Measurements from ENCODE around the gene PABPC1L2A. TPM values are rescaled to one million over a fixed set of nuclear protein-coding genes. Genes with fewer than 3 reads are reported as not detected.
A peak's percentile ranks its signal among the peaks of the same experiment; 100 is the strongest.
"Not testable (repeated sequence)": the region's sequence is repeated elsewhere in the genome, so short reads cannot be mapped to it uniquely, and the experiment has no call there.

Gene PABPC1L2A
- polyA plus RNA-seq, result under 1 TPM in 1 of 4 donors, not detected in 3; 0.15 TPM
- long read RNA-seq, donor 1, result 0 reads
- long read RNA-seq, donor 2, result 0 reads
- long read RNA-seq, donor 3, result 0 reads
- long read RNA-seq, donor 4, result 0 reads
- long read RNA-seq, donor 5, result 0 reads
- long read RNA-seq, donor 6, result 0 reads
- long read RNA-seq, donor 7, result 0 reads
- long read RNA-seq, donor 8, result 0 reads
- long read RNA-seq, donor 9, result 0 reads
- long read RNA-seq, donor 10, result 0 reads

DNA sequence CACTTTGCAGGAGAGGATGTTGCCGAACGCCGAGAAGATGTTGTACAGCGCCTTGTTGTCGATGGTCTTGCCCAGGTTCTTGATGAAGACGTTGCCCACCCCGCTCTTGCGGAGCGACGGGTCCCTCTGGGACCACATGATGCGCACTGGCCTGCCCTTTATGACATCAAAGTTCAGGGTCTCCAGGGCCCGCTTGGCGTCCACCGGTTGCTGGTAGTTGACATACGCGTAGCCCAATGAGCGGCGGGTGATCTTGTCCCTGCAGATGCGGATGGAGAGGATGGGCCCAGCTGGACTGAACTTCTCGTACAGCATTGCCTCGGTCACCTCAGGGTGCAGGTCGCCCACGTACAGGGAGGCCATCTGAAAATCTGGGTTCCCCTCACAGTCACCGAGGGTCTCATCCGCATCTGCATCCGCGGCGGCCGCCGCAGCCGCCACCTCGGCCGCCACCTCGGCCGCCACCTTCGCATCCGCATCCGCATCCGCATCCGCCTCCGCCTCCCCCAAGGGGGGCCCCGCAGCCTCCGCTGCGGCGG lies at the start of gene PABPC1L2A:
PABPC1L2A (minus strand) TSS at position 489 of the 539 bp plus-strand sequence; CDS start at position 363, 126 bp downstream.
- not testable (repeated sequence) for DNase-seq; H3K27me3 ChIP-seq (ENCODE audit: control insufficient read depth in 3 of 3, insufficient read depth in 3 of 3, low read length in 3 of 3); H3K4me3 ChIP-seq (ENCODE audit: low read depth in 1 of 3, low read length in 3 of 3); H3K4me1 ChIP-seq (ENCODE audit: control insufficient read depth in 3 of 3, insufficient read depth in 2 of 3, low read depth in 1 of 3, low read length in 2 of 3); H3K36me3 ChIP-seq (ENCODE audit: control insufficient read depth in 3 of 3, insufficient read depth in 2 of 3, low read depth in 1 of 3, low read length in 3 of 3); FAIRE-seq; H3K9me3 ChIP-seq (ENCODE audit: control insufficient read depth in 2 of 2, insufficient read depth in 1 of 2, low read depth in 1 of 2, low read length in 1 of 2); H3K27ac ChIP-seq (ENCODE audit: low read depth in 1 of 3, low read length in 2 of 3)
- WGBS, 3 donors, result 3 to 75% methylated on average over 13 to 22 of the region's 45 CpGs; no CpG with 5 or more reads in 1 of the 3 donors

DNA sequence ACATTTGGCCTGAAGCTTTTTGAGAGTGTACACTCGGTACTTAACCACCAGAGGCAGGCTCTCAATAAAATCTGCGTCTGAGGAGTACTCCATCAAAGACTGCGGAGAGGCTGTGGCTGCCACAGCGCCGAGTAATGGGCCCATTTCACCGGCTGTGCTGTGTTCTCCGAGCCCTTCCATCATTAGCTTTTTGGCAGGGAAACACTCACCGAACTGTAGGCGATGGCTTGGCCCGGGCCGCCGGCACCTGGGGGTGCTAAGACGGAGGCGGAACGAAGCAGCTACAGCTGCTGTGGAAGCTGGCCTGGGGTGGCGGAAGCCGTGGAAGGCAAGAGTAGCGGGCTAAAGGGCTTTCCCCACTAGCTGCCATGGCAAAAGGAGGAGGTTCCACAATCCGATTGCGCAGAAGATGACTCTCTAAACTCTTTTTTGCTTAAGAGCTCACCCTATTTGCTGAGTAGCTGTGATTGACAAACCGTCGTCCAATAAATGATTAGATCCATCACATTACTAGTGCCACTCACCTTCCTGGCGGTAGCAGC lies 48.5 kb upstream of the PABPC1L2A start:
- Histone ChIP-seq H3K4me1 (ENCODE audit: control insufficient read depth in 3 of 3, insufficient read depth in 2 of 3, low read depth in 1 of 3, low read length in 2 of 3) (no peaks in the 10 kb centered on the region), H3K27me3 (ENCODE audit: control insufficient read depth in 3 of 3, insufficient read depth in 3 of 3, low read length in 3 of 3) (no peaks in the 10 kb centered on the region), H3K4me3 (ENCODE audit: low read depth in 1 of 3, low read length in 3 of 3) (no peak overlapping the region), H3K27ac (ENCODE audit: low read depth in 1 of 3, low read length in 2 of 3) (no peak overlapping the region), H3K36me3 (ENCODE audit: control insufficient read depth in 3 of 3, insufficient read depth in 2 of 3, low read depth in 1 of 3, low read length in 3 of 3) (no peaks in the 10 kb centered on the region), H3K9me3 (ENCODE audit: control insufficient read depth in 2 of 2, insufficient read depth in 1 of 2, low read depth in 1 of 2, low read length in 1 of 2) (no peaks in the 10 kb centered on the region)
- DNase-seq (no peak), FAIRE-seq (no peak)
- 33 to 62% (median 51%) methylated on average over 18 to 23 of the region's 23 CpGs for WGBS, 3 donors

DNA sequence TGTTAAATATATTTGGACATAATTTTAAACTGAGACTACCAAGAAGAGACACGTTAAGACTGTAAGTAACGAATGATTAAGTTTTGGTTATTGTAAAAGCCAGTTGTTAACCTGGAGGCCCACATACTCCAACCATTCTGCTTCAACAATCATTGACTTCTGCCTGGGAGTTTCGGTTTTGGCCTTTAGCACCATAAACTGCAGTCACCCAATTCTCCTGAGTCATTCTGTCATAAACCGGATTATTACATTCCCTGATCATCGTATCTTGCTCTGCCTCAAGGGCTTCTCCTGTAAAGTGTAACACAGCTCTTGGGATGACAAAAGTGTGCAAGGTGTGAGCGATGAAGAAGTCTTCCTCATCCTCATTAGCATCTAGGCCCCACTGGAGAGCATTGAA lies 46.9 kb upstream of the PABPC1L2A start:
- H3K27ac ChIP-seq (ENCODE audit: low read depth in 1 of 3, low read length in 2 of 3), result no peak overlapping the region
- H3K4me3 ChIP-seq (ENCODE audit: low read depth in 1 of 3, low read length in 3 of 3), result no peak overlapping the region
- H3K27me3 ChIP-seq (ENCODE audit: control insufficient read depth in 3 of 3, insufficient read depth in 3 of 3, low read length in 3 of 3), result no peaks in the 10 kb centered on the region
- WGBS, 3 donors, result 45 to 75% (median 51%) methylated on average over 6 of the region's 6 CpGs
- H3K4me1 ChIP-seq (ENCODE audit: control insufficient read depth in 3 of 3, insufficient read depth in 2 of 3, low read depth in 1 of 3, low read length in 2 of 3), result no peaks in the 10 kb centered on the region
- no peaks in the 10 kb centered on the region for H3K36me3 ChIP-seq (ENCODE audit: control insufficient read depth in 3 of 3, insufficient read depth in 2 of 3, low read depth in 1 of 3, low read length in 3 of 3)
- DNase-seq (peak in 1 of 2 donors; percentile 35), FAIRE-seq (no peak)
- no peaks in the 10 kb centered on the region for H3K9me3 ChIP-seq (ENCODE audit: control insufficient read depth in 2 of 2, insufficient read depth in 1 of 2, low read depth in 1 of 2, low read length in 1 of 2)

DNA sequence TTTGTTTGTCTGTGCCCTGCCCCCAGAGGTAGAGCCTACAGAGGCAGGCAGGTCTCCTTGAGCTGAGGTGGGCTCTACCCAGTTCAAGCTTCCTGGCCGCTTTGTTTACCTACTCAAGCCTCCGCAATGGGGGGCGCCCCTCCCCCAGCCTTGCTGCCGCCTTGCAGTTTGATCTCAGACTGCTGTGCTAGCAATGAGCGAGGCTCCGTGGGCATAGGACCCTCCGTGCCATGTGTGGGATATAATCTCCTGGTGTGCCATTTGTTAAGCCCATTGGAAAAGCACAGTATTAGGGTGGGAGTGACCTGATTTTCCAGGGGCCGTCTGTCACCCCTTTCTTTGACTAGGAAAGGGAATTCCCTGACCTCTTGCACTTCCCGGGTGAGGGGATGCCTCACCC lies 20.2 kb upstream of the PABPC1L2A start:
- DNase-seq; H3K4me1 ChIP-seq (ENCODE audit: control insufficient read depth in 3 of 3, insufficient read depth in 2 of 3, low read depth in 1 of 3, low read length in 2 of 3); H3K27me3 ChIP-seq (ENCODE audit: control insufficient read depth in 3 of 3, insufficient read depth in 3 of 3, low read length in 3 of 3); H3K27ac ChIP-seq (ENCODE audit: low read depth in 1 of 3, low read length in 2 of 3); FAIRE-seq; H3K36me3 ChIP-seq (ENCODE audit: control insufficient read depth in 3 of 3, insufficient read depth in 2 of 3, low read depth in 1 of 3, low read length in 3 of 3); H3K9me3 ChIP-seq (ENCODE audit: control insufficient read depth in 2 of 2, insufficient read depth in 1 of 2, low read depth in 1 of 2, low read length in 1 of 2); H3K4me3 ChIP-seq (ENCODE audit: low read depth in 1 of 3, low read length in 3 of 3): not testable (repeated sequence)
- WGBS, 3 donors, result 83 to 92% (median 90%) methylated on average over 8 to 9 of the region's 9 CpGs

DNA sequence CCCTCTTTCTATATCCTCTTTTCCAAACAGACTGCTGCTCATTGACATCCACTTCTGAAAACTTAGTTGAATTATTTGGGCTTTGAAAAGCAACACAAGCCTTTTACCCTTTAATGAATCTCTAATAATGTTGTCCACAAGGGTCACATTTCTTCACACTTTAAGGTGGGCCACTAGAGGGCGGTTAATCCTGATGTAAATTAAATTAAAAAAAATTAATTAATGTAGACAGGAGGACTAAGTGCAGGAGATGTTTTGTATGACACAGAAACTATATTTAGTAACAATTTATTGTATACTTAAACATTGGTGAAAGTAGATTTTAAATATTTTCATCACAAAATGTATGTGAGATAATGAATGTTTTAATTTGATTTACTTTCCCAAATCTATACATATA lies 7.5 kb upstream of the PABPC1L2A start:
- H3K4me3 ChIP-seq (ENCODE audit: low read depth in 1 of 3, low read length in 3 of 3); H3K9me3 ChIP-seq (ENCODE audit: control insufficient read depth in 2 of 2, insufficient read depth in 1 of 2, low read depth in 1 of 2, low read length in 1 of 2); DNase-seq; H3K27me3 ChIP-seq (ENCODE audit: control insufficient read depth in 3 of 3, insufficient read depth in 3 of 3, low read length in 3 of 3); H3K4me1 ChIP-seq (ENCODE audit: control insufficient read depth in 3 of 3, insufficient read depth in 2 of 3, low read depth in 1 of 3, low read length in 2 of 3); H3K27ac ChIP-seq (ENCODE audit: low read depth in 1 of 3, low read length in 2 of 3); H3K36me3 ChIP-seq (ENCODE audit: control insufficient read depth in 3 of 3, insufficient read depth in 2 of 3, low read depth in 1 of 3, low read length in 3 of 3); FAIRE-seq: not testable (repeated sequence)
- 10 to 39% (median 13%) methylated on average over 1 of the region's 1 CpG for WGBS, 3 donors

DNA sequence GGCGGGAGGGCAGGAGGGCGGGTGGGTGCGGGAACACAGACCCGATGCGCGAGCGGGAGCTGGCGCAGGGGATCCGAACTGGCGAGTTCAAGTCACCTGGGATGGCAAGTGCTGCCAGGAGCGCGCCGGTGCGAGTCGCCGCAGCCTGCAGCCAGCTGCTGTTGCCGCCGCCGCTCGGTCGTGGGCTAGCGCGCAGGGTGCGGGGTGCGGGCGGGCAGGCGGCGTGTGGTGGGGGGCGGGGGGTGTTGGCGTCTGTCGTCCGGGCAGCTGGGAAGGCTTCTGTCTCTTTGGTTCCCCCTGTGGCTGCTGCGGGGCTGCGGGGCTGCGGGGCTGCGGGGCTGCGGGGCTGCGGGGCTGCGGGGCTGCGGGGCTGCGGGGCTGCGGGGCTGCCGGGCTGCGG lies 572 bp upstream of the PABPC1L2A start:
- H3K4me1 ChIP-seq (ENCODE audit: control insufficient read depth in 3 of 3, insufficient read depth in 2 of 3, low read depth in 1 of 3, low read length in 2 of 3); DNase-seq; H3K27me3 ChIP-seq (ENCODE audit: control insufficient read depth in 3 of 3, insufficient read depth in 3 of 3, low read length in 3 of 3); H3K36me3 ChIP-seq (ENCODE audit: control insufficient read depth in 3 of 3, insufficient read depth in 2 of 3, low read depth in 1 of 3, low read length in 3 of 3); H3K4me3 ChIP-seq (ENCODE audit: low read depth in 1 of 3, low read length in 3 of 3); H3K9me3 ChIP-seq (ENCODE audit: control insufficient read depth in 2 of 2, insufficient read depth in 1 of 2, low read depth in 1 of 2, low read length in 1 of 2); H3K27ac ChIP-seq (ENCODE audit: low read depth in 1 of 3, low read length in 2 of 3); FAIRE-seq: not testable (repeated sequence)
- no CpG with 5 or more reads among the region's 44 CpGs for WGBS, 3 donors

DNA sequence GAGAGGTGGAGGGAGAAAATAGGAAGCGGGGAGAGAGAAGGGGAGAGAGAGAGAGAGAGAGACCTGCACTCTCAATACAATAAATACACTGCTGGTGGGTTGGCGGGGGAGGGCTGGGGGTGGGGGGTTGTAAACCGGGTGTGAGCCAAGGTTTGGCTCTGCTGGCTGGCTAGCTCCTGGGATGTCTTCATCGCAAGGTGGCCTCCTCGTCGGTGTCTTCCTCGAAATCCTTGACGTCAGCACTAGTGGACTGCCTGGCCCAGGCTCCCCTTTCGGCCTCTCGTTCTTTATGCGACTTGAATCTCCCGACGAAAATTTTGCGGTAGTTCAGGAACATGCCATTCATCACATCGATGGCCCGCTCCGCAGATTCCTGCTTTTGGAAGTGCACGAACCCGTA lies 715 bp downstream of the PABPC1L2A start:
- no CpG with 5 or more reads among the region's 19 CpGs for WGBS, 3 donors
- not testable (repeated sequence) for FAIRE-seq

GRCh38 chrX:73076838-73077237 lies 2.5 kb downstream of the PABPC1L2A start:
- Histone ChIP-seq H3K9me3 (ENCODE audit: control insufficient read depth in 2 of 2, insufficient read depth in 1 of 2, low read depth in 1 of 2, low read length in 1 of 2) (no peaks in the 10 kb centered on the region), H3K27me3 (ENCODE audit: control insufficient read depth in 3 of 3, insufficient read depth in 3 of 3, low read length in 3 of 3) (peaks cover 0 to 2% (median 0%) of the 10 kb centered on the region in 3 donors), H3K36me3 (ENCODE audit: control insufficient read depth in 3 of 3, insufficient read depth in 2 of 3, low read depth in 1 of 3, low read length in 3 of 3) (no peaks in the 10 kb centered on the region), H3K4me1 (ENCODE audit: control insufficient read depth in 3 of 3, insufficient read depth in 2 of 3, low read depth in 1 of 3, low read length in 2 of 3) (no peaks in the 10 kb centered on the region), H3K27ac (ENCODE audit: low read depth in 1 of 3, low read length in 2 of 3) (no peak overlapping the region), H3K4me3 (ENCODE audit: low read depth in 1 of 3, low read length in 3 of 3) (no peak overlapping the region)
- DNase-seq (no peak), FAIRE-seq (no peak)
- WGBS, 3 donors, result 20 to 30% (median 28%) methylated on average over 2 of the region's 2 CpGs

More for the DNA sequence above, 715 bp downstream of the PABPC1L2A start:
- not testable (repeated sequence) for H3K27ac ChIP-seq (ENCODE audit: low read depth in 1 of 3, low read length in 2 of 3); H3K4me3 ChIP-seq (ENCODE audit: low read depth in 1 of 3, low read length in 3 of 3); H3K9me3 ChIP-seq (ENCODE audit: control insufficient read depth in 2 of 2, insufficient read depth in 1 of 2, low read depth in 1 of 2, low read length in 1 of 2); H3K36me3 ChIP-seq (ENCODE audit: control insufficient read depth in 3 of 3, insufficient read depth in 2 of 3, low read depth in 1 of 3, low read length in 3 of 3); H3K27me3 ChIP-seq (ENCODE audit: control insufficient read depth in 3 of 3, insufficient read depth in 3 of 3, low read length in 3 of 3); H3K4me1 ChIP-seq (ENCODE audit: control insufficient read depth in 3 of 3, insufficient read depth in 2 of 3, low read depth in 1 of 3, low read length in 2 of 3); DNase-seq

All from small intestine (tissue), 16 donors.